GM18520 (cell line): ENCODE measurements around the gene RNF111.
"Not testable (repeated sequence)": the region's sequence is repeated elsewhere in the genome, so short reads cannot be mapped to it uniquely, and the experiment has no call there.

Source experiments
- ATAC-seq: cut with Tn5 transposase; IDR thresholded peaks from one replicate; pipeline ENCODE4 v1.9.1; 2021; ENCODE audit not compliant: unreplicated experiment

The RNF111 gene

GRCh38 chr15:59127255-59127654 lies 139.8 kb downstream of the RNF111 start:
- ATAC-seq = not testable (repeated sequence)

GRCh38 chr15:59131456-59131855 lies 144.0 kb downstream of the RNF111 start:
- no peak for ATAC-seq

DNA sequence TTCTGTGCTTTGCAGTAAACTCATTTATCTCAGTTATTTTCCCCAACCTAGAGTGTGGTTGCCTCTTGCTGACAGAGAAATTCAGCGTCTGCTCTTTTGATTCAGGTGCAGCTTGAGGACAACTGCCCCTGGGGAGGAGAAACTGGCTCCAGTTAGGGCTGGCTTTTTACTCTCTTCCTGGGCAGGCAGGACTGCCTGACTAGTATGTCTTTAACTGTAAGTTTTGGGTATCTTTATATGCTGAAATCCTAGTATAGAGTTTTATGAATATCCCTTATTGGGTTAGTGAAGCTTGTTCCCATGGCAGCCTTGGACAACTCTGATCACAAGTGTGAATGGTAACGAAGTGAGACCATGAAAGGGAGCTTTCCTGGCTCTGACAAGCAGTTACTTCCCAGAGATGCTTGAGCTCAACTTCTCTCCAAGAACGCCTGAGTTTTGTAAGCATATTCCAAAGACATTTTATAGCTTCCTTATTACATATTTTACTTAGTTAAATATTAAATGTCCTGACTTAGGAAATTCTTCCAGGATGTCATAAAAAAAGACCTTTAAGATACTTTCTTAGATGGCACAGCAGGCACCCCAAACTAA lies 144.6 kb downstream of the RNF111 start:
- ATAC-seq = no peak

- ATAC-seq = no peak
Observed at GRCh38 chr15:59133929-59134427, 146.5 kb downstream of the RNF111 start.

DNA sequence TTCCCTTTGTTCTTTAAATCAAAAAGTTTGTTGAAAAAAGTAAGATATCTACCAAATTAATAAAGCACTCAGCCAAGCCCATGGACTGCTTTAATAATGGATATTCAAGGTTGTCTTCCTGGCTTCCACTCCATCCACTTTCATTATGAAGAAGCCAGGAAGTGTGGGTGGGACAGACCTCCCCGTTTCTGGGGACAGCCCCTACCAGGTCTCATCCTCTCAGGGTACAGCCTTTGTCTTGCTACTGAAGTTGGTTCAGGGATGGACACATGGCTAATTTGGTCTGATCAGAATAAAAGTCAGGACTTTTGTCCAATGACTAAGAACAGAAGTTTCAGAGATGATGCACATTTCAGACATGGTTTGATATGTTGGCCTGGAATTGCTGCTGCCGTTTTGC lies 150.1 kb downstream of the RNF111 start:
- no peak for ATAC-seq

- ATAC-seq = peak; percentile 52
Observed at GRCh38 chr15:59138243-59138642, 150.8 kb downstream of the RNF111 start.

DNA sequence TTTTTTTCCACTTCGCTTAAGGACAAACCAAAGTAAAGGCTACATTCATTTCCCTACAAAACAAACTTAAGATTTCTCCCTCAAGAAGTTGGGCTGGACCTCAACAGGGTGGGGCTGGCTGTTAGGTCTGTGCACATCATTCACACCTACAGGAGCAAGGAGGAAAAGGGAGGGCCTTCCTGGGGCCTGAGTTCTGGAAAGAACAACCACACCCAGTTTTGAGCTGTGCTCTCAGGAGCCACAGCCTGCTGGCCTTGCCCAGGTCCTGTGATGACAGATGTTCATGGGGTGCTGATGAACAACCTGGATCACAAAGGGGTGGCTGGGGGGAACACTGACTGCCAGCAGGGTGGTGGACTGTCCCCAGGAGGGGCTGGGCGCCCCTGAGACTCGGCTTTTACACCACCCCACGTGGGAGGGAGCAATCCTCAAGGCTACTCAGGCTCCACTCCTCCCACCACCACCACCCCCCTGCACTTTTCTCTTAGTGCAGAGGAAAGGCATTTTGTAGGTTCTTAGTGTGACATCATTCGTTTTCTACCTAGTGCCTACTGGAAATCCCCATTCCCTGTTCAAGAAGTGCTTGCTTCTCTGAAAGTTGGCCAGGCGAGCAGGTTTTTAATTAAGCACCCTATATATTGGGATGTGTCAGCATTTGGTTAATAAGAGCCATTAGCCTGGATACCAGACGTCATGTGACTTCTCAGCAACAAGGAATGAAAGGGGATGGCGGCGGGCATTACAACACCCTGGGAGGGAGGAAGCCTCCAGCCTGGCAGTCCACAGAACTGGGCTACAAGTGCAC lies 153.2 kb downstream of the RNF111 start:
- ATAC-seq = no peak

- no peak for ATAC-seq
Observed at GRCh38 chr15:59143281-59143680, 155.8 kb downstream of the RNF111 start.

DNA sequence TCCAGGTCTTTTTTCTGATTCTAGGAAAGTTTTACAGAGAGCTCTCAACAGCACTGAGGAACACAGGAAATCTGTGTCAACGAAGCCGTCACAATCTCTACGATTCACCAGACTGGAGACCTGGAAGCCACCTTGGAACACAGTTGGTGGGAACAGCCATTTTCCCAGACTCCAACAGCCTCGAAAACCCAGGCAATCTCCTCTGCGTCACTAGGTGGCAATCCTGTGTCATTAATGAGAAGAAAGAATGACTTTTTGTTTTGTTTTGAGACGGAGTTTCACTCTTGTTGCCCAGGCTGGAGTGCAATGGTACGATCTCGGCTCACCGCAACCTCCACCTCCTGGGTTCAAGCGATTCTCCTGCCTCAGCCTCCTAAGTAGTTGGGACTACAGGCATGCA lies 157.1 kb downstream of the RNF111 start:
- ATAC-seq = not testable (repeated sequence)
